Measurements from ENCODE around the gene RABEPK.
"Not testable (repeated sequence)": the region's sequence is repeated elsewhere in the genome, so short reads cannot be mapped to it uniquely, and the experiment has no call there.

DNA sequence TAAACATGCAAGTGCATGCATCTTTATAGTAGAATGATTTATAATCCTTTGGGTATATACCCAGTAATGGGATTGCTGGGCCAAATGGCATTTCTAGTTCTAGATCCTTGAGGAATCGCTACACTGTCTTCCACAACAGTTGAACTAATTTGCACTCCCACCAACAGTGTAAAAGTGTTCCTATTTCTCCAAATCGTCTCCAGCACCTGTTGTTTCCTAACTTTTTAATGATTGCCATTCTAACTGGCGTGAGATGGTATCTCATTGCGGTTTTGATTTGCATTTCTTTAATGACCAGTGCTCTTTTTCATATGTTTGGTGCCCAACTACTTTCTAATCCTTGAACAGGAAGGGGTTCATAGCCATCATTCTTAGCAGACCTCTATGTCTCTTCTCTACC lies 18.6 kb upstream of the RABEPK start:
- TF ChIP-seq, protein P1, sequence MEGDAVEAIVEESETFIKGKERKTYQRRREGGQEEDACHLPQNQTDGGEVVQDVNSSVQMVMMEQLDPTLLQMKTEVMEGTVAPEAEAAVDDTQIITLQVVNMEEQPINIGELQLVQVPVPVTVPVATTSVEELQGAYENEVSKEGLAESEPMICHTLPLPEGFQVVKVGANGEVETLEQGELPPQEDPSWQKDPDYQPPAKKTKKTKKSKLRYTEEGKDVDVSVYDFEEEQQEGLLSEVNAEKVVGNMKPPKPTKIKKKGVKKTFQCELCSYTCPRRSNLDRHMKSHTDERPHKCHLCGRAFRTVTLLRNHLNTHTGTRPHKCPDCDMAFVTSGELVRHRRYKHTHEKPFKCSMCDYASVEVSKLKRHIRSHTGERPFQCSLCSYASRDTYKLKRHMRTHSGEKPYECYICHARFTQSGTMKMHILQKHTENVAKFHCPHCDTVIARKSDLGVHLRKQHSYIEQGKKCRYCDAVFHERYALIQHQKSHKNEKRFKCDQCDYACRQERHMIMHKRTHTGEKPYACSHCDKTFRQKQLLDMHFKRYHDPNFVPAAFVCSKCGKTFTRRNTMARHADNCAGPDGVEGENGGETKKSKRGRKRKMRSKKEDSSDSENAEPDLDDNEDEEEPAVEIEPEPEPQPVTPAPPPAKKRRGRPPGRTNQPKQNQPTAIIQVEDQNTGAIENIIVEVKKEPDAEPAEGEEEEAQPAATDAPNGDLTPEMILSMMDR (IDR thresholded peaks at IDR 0.05; ENCODE audit: insufficient read depth, low read depth, low read length) = not testable (repeated sequence)
- TF ChIP-seq EZH2 (IDR thresholded peaks at IDR 0.05; ENCODE audit: insufficient read depth, low read length) = not testable (repeated sequence)
